CD4-positive, alpha-beta T cell treated with Interleukin-15 for 1 hour (primary cell): ENCODE results near the gene NFKBIL1.
"Not testable (repeated sequence)": the region's sequence is repeated elsewhere in the genome, so short reads cannot be mapped to it uniquely, and the experiment has no call there.

Experiments
- DNase-seq: peaks from one replicate; pipeline ENCODE4 v3.0.0-alpha.2; 2020

NFKBIL1 gene, protein sequence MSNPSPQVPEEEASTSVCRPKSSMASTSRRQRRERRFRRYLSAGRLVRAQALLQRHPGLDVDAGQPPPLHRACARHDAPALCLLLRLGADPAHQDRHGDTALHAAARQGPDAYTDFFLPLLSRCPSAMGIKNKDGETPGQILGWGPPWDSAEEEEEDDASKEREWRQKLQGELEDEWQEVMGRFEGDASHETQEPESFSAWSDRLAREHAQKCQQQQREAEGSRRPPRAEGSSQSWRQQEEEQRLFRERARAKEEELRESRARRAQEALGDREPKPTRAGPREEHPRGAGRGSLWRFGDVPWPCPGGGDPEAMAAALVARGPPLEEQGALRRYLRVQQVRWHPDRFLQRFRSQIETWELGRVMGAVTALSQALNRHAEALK

DNA sequence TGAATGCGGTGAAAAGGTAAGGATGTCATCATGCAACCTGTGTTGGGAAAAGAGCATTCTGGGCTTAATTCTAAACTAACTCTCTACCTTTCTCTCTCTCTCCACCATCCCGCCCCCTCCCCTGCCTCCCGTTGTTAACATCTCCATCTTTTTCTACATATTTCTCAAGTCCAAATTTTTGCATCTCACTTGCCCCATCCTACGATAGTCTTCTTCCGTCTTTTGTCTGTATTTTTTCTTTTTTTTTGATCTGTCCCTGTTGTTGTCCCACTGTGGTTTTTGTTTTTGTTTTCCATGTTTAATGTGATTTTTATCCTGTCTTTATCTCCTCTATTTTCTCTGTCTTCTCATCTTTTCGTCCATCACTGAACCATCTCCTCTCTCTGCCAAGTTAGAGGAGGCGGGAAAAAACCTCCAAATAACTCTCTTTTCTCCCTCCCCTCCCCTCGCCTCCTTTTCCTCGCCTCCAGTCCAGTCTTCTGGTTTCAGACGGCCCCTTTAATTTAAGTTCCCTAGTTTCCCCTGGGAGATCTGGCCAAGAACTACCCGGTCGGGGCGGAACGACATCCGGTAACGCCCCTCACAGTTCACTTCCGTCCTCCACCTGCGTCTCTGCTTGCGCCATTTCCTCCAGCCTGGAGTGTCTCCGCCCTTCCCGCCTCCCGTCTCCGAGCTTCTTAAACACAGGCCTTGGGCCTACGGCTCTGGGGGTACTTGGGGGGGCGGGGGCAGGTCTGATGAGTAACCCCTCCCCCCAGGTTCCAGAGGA is at the start of gene NFKBIL1:
NFKBIL1 (plus strand) TSS at position 651 of the 769 bp plus-strand sequence; CDS start at position 738, 87 bp downstream.
- peak; percentile 96 for DNase-seq

DNA sequence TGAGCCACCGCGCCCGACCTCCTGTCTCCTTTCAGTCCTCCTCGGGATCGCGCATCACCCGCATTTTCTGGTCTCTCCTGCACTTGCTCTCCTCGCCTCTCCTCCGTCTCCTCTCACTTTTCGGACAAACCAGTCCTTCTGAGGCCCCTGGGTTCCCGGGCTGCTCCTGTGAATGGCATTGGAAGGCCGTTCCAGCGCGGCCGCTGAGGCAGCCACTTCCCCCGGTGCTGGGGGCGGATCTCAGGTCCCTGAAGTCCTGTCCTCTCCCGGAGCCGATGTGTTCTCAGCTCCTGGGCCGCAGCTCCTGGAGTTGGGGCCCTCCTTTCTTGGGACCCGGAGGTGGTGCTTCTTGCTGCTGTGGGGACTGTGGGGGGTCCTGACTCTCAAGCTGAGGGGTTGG is 48.7 kb upstream of the NFKBIL1 start:
- DNase-seq = no peak

DNA sequence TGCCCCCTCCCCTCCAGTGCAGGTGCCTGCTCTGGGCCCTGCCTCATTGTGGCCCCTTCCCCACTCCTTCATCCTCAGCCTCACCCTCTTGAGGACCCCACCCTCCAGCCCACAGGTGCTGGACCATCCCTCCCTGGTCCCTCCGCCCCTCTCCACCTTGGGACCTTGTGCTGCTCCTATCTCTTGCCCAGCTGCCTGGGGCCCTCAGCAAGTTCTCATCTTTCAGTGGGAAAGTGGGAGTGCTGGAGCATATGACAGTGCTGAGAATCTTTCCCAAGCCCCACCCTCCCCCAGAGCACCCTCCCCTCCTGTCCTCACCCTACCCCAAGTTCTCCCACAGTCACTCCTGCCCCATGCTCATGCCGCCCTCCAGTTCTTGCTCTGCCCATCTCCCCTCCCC is 47.8 kb upstream of the NFKBIL1 start:
- not testable (repeated sequence) for DNase-seq

DNA sequence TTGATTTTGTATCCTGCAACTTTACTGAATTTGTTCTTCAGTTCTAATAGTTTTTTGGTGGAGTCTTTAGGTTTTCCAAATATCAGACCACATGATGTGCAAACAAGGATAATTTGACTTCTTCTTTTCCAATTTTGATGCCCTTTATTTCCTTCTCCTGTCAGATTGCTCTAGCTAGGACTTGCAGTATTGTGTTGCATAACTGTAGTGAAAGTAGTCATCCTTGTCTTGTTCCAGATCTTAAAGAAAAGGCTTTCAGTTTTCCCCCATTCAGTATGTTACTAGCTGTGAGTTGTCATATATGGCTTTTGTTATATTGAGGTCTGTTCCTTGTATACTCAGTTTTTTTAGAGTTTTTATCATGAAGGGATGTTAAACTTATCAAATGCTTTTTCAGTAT is 44.8 kb upstream of the NFKBIL1 start:
- DNase-seq = no peak

DNA sequence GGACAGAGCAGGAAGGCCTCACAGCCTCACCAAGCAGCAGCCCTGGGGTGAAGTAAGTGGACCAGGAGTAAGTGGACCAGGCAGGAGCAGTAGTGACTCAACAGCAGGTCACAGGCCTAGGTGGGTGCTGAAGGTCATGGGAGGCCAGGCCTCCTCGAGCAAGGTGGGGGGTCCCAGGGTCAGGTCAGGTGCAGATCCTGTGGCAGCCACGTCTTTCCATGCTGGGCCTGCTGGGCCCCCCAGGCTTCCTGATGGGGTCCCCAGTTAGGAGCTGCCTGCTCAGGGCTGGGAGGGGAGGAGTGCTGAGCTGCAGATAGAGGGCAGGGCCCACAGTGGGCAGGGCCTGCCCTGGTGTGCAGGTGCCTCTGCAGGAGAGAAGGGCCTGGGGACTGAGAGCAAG is 38.4 kb upstream of the NFKBIL1 start:
- DNase-seq = not testable (repeated sequence)

DNA sequence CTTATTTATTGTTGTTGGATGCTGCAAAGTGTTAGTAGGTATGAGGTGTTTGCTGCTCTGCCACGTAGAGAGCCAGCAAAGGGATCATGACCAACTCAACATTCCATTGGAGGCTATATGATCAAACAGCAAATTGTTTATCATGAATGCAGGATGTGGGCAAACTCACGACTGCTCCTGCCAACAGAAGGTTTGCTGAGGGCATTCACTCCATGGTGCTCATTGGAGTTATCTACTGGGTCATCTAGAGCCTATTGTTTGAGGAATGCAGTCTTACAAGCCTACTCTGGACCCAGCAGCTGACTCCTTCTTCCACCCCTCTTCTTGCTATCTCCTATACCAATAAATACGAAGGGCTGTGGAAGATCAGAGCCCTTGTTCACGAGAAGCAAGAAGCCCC is 37.4 kb upstream of the NFKBIL1 start:
- no peak for DNase-seq

DNA sequence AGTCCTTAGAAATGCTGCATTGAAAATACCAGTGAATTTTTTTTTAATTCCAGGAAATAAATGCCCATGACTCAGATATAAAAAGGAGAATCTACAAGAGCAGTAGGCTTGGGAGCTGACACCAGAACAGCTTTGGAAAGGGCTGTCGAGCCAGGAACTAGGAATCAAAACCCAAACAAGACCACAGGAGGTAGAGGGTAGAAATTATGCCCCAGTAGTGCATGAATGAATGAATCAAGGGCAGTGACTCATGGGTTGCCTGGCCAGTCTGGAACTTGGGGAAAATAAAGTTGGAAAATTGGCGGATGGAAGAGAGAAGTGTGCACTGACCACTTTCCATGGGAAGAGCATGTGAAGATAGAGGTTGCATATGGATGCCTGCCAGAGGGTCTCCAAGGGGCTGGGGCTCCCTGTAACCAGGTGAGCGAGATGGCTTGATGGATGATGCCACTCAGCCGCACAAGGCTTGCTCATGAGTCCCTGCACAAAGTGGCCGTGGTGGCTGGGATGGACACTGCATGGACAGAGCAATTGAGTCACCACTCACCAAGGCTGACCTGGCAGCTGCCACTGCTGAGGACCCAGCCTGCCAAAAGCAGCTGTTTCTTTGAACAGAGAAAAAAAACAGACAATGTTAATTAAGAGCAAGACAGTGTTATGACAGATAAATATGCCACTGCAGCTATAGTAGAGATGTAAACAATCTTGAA is 33.8 kb upstream of the NFKBIL1 start:
- no peak for DNase-seq

DNA sequence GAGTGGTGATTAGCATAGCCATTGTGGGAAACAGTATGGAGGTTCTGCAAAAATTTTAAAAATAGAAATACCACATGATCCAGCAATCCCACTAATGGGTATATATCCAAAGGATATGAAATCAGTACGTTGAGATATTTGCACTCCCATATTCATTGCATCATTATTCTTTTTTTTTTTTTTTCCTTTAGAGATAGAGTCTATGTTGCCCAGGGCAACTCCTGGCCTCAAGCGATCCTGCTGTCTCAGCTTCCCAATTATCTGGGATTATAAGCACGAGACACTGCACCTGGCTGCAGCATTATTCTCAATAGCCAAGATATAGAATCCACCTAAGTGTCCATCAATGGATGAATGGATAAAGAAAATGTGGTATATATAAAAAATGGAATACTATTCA is 25.6 kb upstream of the NFKBIL1 start:
- DNase-seq = no peak

DNA sequence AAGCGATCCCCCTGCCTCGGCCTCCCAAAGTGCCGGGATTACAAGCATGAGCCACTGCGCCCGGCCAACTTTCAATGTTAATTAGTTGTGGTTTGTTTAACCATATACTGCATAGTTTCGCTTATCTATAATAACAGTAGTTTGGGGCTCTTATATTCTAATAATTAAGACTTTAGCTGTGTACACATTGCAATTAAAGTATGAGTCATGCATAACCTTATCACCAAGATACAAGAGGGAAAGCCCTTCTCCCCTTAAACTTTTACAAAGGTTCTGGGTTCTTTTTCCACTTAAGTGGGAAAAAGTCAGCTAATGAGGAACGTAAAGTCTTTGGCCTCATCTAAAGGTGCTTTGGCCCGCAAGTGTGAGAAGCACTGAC is 21.9 kb upstream of the NFKBIL1 start:
- no peak for DNase-seq

DNA sequence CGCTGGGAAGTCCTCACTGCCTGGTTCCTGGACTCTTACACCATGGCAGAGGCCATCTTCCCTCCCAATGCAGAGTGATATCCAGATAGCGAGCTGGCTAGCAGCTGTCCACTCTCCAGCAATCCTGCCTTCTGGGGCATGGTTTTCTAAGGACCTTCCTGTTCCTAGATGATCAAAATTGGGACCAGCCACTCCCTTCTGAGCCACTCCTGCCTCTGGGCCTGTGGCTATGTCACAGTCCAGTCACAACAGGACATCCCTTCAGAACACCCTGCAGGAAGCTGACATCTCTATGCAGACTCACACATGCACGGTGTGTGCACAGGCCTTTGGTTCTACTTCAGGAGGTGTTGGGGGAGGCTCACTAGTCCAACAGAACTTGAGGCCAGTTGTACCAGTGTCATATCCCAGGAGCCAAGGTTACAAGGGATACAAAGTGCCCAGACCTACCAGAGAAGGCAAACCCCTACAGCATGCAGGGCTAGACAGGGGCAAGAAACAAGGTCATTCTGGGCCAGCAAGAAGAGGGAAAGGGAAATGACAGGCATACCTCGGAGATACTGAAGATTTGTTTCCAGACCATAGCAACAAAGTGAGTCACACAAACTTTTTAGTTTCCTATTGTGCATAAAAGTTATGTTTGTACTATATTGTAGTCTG is 21.3 kb upstream of the NFKBIL1 start:
- no peak for DNase-seq

DNA sequence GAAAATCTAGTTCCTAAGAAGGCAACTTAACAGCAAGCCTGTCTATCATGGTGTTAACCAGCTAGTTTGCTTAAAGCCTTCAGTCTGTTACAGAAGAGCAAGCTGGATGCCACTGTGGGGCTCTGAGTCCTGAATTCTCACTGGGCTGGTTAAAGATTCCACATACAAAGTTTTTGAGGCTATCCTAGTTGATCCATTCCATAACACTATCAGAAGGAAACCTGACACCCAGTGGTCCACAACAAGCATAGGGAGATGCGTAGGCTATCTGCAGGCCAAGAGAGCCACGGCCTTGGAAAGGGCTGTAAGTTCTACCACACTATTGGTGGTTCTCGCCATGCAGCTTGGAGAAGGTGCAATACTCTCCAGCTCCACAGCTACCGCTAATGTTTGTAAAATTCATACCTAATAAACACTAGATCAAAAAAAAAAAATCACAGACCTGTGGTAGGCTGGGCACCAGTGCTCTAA is 19.1 kb upstream of the NFKBIL1 start:
- DNase-seq = no peak

DNA sequence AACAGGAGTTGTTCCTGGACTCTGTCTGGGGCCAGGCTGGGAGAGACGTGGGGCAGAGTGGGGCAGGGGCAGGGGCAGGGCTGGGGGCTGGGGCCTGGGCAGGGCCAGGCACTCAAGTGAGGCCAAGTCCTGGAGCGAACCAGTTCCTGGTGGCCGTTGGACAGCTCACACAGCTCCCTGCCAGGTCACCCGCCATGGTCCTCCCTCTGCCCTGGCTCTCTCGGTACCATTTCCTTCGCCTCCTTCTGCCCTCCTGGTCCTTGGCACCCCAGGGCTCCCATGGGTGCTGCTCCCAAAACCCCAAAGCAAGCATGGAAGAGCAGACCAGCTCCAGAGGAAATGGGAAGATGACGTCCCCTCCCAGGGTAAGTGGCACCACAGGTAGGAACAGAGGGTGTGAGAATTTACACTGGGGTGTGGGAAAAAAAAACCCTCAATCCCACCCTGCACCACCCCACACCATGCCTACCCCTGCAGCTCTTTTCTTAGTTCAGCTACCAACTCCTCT is 18.5 kb upstream of the NFKBIL1 start, which contains the start of gene MCCD1:
MCCD1 (plus strand) TSS at position 142 of the 508 bp plus-strand sequence; CDS start at position 195, 53 bp downstream.
- DNase-seq = no peak

DNA sequence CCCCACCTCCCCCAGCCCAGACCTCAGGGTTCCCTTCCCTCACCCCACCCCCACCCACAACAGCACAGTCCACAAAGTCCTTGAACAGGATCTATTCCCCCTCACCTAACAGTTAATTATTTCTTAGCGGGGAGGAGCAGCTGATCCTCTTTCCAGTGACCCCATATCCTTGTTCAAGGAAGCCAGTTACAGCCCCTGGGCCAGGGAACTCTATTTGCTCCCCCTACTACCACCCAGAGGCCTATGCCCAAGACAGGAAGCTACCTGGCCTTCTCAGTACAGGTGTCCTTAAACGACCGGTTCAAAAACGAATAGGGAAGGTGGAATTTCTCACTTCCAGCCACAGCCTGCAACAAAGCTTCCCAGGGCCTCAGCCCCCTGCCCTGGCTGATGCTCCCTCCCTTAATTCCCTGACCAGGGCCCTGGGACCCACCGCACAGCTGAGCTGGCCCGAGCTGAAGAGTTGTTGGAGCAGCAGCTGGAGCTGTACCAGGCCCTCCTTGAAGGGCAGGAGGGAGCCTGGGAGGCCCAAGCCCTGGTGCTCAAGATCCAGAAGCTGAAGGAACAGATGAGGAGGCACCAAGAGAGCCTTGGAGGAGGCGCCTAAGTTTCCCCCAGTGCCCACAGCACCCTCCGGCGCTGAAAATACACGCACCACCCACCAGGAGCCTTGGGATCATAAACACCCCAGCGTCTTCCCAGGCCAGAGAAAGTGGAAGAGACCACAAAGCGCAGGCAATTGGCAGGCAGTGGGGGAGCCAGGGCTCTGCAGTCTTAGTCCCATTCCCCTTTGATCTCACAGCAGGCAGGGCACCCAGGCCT is 17.9 kb upstream of the NFKBIL1 start:
- DNase-seq = no peak

DNA sequence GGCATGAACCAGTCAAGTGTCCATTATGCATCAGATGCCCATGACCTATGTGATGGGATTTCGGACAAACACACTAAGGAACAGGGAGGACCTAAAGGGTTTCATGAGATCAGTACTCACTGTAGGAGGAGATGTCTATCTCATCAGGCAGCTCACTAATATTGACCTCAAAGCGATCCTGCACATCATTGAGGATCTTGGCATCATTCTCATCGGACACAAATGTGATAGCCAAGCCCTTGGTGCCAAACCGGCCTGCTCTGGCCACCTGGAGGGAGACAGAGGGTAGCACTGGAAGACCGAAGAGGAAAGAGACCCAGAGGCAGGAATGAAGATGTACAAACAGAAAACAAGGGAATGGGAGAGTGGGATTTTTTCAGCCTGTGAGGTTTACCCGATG is 16.7 kb upstream of the NFKBIL1 start:
- no peak for DNase-seq

DNA sequence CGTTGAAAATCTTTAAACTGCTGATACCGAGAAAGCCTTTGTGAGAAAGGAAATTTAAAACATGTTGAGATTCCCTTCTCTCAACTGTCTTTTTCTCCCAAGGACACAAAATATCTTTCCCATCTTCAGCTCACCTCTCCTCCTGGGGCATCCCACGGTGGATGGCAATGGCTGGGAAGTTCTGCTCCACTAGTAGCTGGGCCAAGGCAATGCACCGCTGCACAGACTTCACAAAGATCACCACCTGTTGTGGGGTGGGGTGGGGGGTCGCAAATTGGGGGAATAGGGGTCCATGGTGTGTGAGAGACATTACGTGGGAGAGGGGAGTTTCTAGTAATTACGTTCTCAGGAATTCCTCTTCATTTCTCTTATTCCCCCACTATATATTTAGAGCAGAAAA is 16.2 kb upstream of the NFKBIL1 start:
- DNase-seq = no peak

DNA sequence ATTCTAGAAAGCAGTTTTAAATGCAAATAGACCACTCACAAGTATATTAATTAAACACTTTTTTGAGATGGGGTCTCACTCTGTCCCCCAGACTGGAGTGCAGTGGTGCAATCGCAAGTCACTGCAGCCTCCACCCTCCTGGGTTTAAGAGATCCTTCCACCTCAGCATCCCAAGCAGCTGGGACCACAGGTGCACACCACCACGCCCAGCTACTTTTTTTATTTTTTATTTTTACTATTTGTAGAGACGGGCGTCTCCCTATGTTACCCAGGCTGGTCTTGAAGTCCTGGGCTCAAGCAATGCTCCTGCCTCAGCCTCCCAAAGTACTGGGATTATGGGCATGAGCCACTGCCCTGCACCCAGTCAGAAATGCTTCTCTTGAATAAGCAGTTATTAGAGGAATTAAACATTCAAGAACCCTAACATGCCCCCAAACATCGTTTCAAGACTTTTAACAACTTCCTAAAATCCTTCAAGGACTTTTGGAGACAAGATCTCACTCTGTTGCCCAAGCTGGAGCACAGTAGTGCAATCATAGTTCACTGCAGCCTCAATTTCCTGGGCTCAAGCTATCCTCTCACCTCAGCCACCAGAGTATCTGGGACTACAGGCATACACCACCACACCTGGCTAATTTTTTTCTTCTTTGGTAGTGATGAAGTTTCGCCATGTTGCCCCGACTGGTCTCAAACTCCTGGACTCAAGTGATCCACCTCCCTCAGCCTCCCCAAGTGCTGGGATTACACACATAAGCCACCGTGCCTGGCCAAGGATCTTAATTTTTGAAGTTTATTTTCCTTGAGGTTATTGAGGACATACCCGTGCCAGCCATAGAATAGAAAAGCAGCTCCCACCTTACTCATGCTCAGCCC is 15.4 kb upstream of the NFKBIL1 start:
- DNase-seq = no peak

DNA sequence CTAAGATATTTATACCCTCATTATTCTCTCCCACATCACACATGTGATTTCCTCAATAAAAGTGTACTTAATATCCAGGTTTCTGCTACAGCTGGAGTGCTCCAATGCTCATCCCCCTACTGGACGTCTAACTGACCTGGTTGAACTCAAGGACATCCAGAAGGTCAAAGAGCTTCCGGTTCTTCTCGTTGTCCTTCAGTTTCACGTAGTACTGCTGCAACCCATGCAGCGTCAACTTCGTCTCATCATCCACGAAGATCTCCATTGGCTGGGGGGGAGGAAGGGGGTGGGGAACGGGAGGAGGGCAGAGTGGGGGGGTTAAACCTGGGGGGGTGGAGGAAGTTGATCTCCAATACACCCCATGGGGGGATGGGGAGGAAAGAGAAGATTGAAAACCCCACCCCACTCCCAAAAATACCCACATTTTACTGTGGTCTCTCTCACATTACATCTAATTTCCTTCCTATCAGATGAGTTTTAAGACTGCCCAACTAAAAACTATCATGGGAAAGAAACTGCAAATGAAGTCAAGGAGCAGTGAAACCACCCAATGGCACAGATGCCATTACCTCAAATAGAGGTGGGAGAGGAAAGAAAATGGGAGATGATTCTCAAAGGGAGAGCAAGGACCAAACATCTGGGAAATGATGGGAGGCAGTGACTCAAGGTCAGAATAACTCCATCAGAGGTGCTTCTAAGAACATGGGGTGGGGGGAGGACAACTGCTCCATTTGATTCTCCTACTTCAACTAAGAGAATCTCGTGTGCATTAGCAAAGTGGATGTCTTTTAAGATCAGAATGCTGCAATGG is 14.6 kb upstream of the NFKBIL1 start:
- no peak for DNase-seq

DNA sequence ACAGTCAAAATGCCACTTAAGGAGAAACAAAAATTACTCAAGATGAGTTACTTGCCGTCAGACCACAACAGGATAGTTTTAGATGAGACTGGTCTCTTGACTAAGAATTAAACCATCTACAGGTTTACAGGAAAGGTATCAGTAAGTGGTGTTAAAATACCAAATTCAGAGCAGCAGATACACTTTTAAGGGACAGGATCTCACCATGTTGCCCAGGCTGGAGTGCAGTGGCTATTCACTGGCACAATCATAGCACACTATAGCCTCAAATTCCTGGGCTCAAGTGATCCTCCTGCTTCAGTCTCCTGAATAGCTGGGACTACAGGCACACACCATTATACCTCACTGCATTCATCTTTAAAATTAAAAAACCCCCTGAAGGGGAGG is 14.0 kb upstream of the NFKBIL1 start:
- no peak for DNase-seq

DNA sequence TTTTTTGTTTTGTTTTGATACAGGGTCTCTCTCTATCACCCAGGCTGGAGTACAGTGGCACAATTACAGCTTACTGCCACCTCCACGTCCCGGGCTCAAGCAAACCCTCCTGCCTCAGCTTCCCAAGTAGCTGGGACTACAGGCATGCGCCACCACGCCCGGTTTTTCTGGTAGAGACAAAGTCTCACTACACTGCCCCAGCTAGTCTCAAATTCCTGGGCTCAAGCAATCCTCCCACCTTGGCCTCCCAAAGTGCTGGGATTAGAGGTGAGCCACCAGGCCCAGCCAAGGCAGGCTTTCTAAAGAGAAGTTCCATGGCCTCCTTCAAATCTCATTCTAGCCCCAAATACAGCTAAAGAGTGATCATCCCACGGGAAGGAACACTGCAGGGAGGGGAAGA is 13.4 kb upstream of the NFKBIL1 start:
- no peak for DNase-seq

DNA sequence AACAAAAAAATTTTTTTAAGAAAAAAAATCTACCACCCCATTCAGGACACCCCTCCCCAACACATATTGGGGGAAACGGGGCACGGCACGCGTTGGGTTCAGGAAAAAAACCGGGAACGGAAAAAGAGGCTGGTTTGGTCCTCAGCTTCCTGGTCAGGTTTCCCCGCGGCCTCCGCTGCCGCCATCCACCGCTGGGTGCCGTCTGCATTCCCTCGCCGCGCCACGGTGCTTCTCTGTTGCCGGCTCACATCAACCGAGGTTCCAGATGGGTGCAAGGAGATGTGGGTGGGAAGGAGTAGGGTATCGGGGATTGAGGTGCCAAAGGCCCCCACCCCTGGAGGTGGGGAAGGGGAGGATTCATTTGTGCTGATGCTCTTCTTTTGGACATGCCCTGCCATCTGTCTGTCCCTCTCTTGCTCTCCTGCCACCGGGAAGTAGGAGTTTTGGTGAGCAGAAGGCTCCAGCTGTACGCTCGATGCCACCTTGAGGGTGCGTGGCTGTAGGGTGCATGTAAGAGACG is 12.8 kb upstream of the NFKBIL1 start:
- no peak for DNase-seq
